ENCODE measurements around the gene JAK1. TPM values are rescaled to one million over a fixed set of nuclear protein-coding genes. Genes with fewer than 3 reads are reported as not detected.
A peak's percentile ranks its signal among the peaks of the same experiment; 100 is the strongest.

The JAK1 gene
- total and polyA plus RNA-seq, 9 of the 15 experiments (the other 6 are each of a cell fraction or from before 2014, with no cell fraction given) = 9.7 to 44.1 (median 42.5) TPM

DNA sequence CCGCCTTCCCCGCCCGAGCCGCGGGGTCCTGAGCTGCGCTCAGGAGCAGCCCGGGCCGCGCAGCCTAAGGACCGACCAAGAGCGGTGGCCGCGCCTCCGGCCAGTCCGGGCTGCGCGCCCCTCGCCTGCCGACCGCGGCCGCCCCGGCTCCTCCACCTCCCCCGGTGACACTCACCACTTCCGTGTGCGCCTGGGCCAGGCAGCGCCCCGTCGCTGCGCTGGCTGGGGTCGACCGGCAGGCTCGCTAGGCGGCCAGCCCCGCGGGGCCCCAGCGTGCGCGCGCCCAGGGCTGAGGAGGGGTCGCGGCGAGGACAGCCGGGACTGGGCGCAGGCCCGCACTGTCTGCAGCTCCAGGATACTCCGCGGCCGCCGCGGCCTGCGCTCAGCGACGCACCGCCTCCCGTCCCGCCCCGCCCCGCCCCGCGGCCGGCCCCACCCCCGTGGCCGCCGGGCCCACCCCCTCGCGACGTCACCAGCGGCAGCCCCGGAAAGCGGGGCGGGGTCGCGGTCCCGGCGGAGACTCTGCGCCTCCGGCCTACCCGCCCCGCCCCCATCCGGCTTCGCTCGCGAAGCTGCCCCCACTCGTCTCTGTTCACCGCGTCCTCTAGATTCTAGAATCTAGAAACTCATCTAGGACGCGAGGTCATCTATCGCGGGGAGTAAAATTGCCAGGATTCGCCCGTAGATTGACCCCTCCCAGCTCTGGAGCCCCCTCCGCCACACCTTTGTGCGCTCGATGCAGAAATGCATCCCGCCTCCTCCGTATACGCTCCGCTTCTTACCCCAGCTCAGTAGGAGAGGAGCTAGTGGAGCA lies at the start of gene JAK1 (continued):
- TF ChIP-seq, protein P1, sequence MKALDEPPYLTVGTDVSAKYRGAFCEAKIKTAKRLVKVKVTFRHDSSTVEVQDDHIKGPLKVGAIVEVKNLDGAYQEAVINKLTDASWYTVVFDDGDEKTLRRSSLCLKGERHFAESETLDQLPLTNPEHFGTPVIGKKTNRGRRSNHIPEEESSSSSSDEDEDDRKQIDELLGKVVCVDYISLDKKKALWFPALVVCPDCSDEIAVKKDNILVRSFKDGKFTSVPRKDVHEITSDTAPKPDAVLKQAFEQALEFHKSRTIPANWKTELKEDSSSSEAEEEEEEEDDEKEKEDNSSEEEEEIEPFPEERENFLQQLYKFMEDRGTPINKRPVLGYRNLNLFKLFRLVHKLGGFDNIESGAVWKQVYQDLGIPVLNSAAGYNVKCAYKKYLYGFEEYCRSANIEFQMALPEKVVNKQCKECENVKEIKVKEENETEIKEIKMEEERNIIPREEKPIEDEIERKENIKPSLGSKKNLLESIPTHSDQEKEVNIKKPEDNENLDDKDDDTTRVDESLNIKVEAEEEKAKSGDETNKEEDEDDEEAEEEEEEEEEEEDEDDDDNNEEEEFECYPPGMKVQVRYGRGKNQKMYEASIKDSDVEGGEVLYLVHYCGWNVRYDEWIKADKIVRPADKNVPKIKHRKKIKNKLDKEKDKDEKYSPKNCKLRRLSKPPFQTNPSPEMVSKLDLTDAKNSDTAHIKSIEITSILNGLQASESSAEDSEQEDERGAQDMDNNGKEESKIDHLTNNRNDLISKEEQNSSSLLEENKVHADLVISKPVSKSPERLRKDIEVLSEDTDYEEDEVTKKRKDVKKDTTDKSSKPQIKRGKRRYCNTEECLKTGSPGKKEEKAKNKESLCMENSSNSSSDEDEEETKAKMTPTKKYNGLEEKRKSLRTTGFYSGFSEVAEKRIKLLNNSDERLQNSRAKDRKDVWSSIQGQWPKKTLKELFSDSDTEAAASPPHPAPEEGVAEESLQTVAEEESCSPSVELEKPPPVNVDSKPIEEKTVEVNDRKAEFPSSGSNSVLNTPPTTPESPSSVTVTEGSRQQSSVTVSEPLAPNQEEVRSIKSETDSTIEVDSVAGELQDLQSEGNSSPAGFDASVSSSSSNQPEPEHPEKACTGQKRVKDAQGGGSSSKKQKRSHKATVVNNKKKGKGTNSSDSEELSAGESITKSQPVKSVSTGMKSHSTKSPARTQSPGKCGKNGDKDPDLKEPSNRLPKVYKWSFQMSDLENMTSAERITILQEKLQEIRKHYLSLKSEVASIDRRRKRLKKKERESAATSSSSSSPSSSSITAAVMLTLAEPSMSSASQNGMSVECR (CRISPR knock-in tag; IDR thresholded peaks at IDR 0.05) = peak; percentile 89
- TF ChIP-seq, protein P2, sequence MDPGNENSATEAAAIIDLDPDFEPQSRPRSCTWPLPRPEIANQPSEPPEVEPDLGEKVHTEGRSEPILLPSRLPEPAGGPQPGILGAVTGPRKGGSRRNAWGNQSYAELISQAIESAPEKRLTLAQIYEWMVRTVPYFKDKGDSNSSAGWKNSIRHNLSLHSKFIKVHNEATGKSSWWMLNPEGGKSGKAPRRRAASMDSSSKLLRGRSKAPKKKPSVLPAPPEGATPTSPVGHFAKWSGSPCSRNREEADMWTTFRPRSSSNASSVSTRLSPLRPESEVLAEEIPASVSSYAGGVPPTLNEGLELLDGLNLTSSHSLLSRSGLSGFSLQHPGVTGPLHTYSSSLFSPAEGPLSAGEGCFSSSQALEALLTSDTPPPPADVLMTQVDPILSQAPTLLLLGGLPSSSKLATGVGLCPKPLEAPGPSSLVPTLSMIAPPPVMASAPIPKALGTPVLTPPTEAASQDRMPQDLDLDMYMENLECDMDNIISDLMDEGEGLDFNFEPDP (CRISPR knock-in tag; IDR thresholded peaks at IDR 0.05) = no peak
- TF ChIP-seq RAD51 (IDR thresholded peaks at IDR 0.05; ENCODE audit: borderline replicate concordance, low read depth) (no peak), ZFX (CRISPR knock-in tag; IDR thresholded peaks at IDR 0.05) (peak; percentile 88), MLLT1 (IDR thresholded peaks at IDR 0.05) (no peak), KLF10 (CRISPR knock-in tag; IDR thresholded peaks at IDR 0.05) (no peak), GATAD2B (IDR thresholded peaks at IDR 0.05; ENCODE audit: borderline replicate concordance) (peak; percentile 93), ESRRA (IDR thresholded peaks at IDR 0.05; ENCODE audit: borderline replicate concordance, low read depth) (peak; percentile 30; the same call in 1 of the 2 replicates), POLR2AphosphoS5 (IDR thresholded peaks at IDR 0.05; ENCODE audit: control insufficient read depth, insufficient read depth, low read depth, low read length) (peak; percentile 63), ZNF282 (CRISPR knock-in tag; IDR thresholded peaks at IDR 0.05) (0 out of 2 replicates have a peak, but pooled peaks have one; percentile 29), FOXM1 (IDR thresholded peaks at IDR 0.05; ENCODE audit: low read depth) (no peak), FOXM1 (CRISPR knock-in tag; IDR thresholded peaks at IDR 0.05; ENCODE audit: low read depth) (0 out of 2 replicates have a peak, but pooled peaks have one; percentile 79), FOXP1 (CRISPR knock-in tag; IDR thresholded peaks at IDR 0.05) (peak; percentile 72; the same call in 1 of the 2 replicates), POLR2G (IDR thresholded peaks at IDR 0.05; ENCODE audit: low read depth, low read length) (peak; percentile 91), JUND (IDR thresholded peaks at IDR 0.05; ENCODE audit: borderline replicate concordance, low read depth, low read length) (peak; percentile 3; the same call in 1 of the 2 replicates), JUND (tag; IDR thresholded peaks at IDR 0.05; ENCODE audit: borderline replicate concordance, low read depth, low read length) (no peak), BRCA1 (IDR thresholded peaks at IDR 0.05) (no peak), BRCA1 (CRISPR knock-in tag; IDR thresholded peaks at IDR 0.05) (no peak)
- TF ChIP-seq, protein P3, sequence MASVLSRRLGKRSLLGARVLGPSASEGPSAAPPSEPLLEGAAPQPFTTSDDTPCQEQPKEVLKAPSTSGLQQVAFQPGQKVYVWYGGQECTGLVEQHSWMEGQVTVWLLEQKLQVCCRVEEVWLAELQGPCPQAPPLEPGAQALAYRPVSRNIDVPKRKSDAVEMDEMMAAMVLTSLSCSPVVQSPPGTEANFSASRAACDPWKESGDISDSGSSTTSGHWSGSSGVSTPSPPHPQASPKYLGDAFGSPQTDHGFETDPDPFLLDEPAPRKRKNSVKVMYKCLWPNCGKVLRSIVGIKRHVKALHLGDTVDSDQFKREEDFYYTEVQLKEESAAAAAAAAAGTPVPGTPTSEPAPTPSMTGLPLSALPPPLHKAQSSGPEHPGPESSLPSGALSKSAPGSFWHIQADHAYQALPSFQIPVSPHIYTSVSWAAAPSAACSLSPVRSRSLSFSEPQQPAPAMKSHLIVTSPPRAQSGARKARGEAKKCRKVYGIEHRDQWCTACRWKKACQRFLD (CRISPR knock-in tag; IDR thresholded peaks at IDR 0.05) = no peak

All from K562 (cell line).